ENCODE data around the gene ICOSLG. TPM values are rescaled to one million over a fixed set of nuclear protein-coding genes. Genes with fewer than 3 reads are reported as not detected.
"Not testable (repeated sequence)": the region's sequence is repeated elsewhere in the genome, so short reads cannot be mapped to it uniquely, and the experiment has no call there.

ICOSLG gene
- total RNA-seq (2022) (12.6 and 13.5 TPM in 2 replicates), Bru-seq, nascent RNA (percentile 4 among the genes with signal in this experiment), BruChase-seq, experiment 1, labeled RNA remaining after a 2-hour chase (percentile 10 among the genes with signal in this experiment), BruChase-seq, experiment 2, labeled RNA remaining after a 6-hour chase (percentile 5 among the genes with signal in this experiment)
- long read RNA-seq, partial matches to known transcripts: 0 of 1 reads
- long read RNA-seq, other reads (novel, unspliced or antisense): 1 of 1 reads

GRCh38 chr21:44240842-44241241 is at the start of gene ICOSLG:
ICOSLG (minus strand) TSS chr21:44240943; CDS start chr21:44240817, 126 bp downstream.
- H3K4me3 ChIP-seq (ENCODE audit: low read depth, low read length); H3K27ac Mint-ChIP-seq (ENCODE audit: unreplicated experiment); H3K27me3 Mint-ChIP-seq (ENCODE audit: insufficient read depth, unreplicated experiment); CTCF ChIA-PET; BruUV-seq (replicated peaks); H3K36me3 Mint-ChIP-seq (ENCODE audit: insufficient read depth, unreplicated experiment); H3K9me3 ChIP-seq; H3K9me3 Mint-ChIP-seq (ENCODE audit: unreplicated experiment); H3K36me3 ChIP-seq (ENCODE audit: control insufficient read depth, insufficient read depth, low read length); H3K4me1 Mint-ChIP-seq (ENCODE audit: low read depth, unreplicated experiment); POLR2A ChIA-PET; H3K4me3 Mint-ChIP-seq (ENCODE audit: unreplicated experiment); H3K27me3 ChIP-seq (replicated peaks; ENCODE audit: control insufficient read depth, insufficient read depth, low read length); intact Hi-C loops (cut with micrococcal nuclease; ENCODE audit: unreplicated experiment); H3K4me1 ChIP-seq; DNase-seq: not testable (repeated sequence)

GRCh38 chr21:44289381-44290010 is 48.8 kb upstream of the ICOSLG start:
- Mint-ChIP-seq H3K4me1 (ENCODE audit: low read depth, unreplicated experiment) (no peaks in the 10 kb centered on the region), H3K9me3 (ENCODE audit: unreplicated experiment) (no peaks in the 10 kb centered on the region), H3K4me3 (ENCODE audit: unreplicated experiment) (no peak overlapping the region), H3K36me3 (ENCODE audit: insufficient read depth, unreplicated experiment) (no peaks in the 10 kb centered on the region), H3K27me3 (ENCODE audit: insufficient read depth, unreplicated experiment) (no peaks in the 10 kb centered on the region), H3K27ac (ENCODE audit: unreplicated experiment) (no peak overlapping the region)
- no peak overlapping the region for H3K4me3 ChIP-seq (ENCODE audit: low read depth, low read length)
- no peak for DNase-seq
- no peaks in the 10 kb centered on the region for H3K36me3 ChIP-seq (ENCODE audit: control insufficient read depth, insufficient read depth, low read length)
- H3K4me1 ChIP-seq: no peaks in the 10 kb centered on the region
- CTCF ChIA-PET: no interaction called here
- no TSS peak for BruUV-seq (replicated peaks)
- POLR2A ChIA-PET: no interaction called here
- no peaks in the 10 kb centered on the region for H3K27me3 ChIP-seq (replicated peaks; ENCODE audit: control insufficient read depth, insufficient read depth, low read length)
- intact Hi-C loops (cut with micrococcal nuclease; ENCODE audit: unreplicated experiment): no loop called here
- TF ChIP-seq CTCF (IDR thresholded peaks at IDR 0.05; ENCODE audit: insufficient read depth in 1 of 2, low read depth in 1 of 2, low read length in 1 of 2, severe bottlenecking in 1 of 2, unreplicated experiment in 1 of 2): no peak
- H3K9me3 ChIP-seq: no peaks in the 10 kb centered on the region

GRCh38 chr21:44288251-44289110 is 47.7 kb upstream of the ICOSLG start:
- Mint-ChIP-seq H3K27ac (ENCODE audit: unreplicated experiment) (no peak overlapping the region), H3K4me1 (ENCODE audit: low read depth, unreplicated experiment) (no peaks in the 10 kb centered on the region), H3K4me3 (ENCODE audit: unreplicated experiment) (no peak overlapping the region), H3K9me3 (ENCODE audit: unreplicated experiment) (no peaks in the 10 kb centered on the region), H3K27me3 (ENCODE audit: insufficient read depth, unreplicated experiment) (no peaks in the 10 kb centered on the region), H3K36me3 (ENCODE audit: insufficient read depth, unreplicated experiment) (no peaks in the 10 kb centered on the region)
- Histone ChIP-seq H3K4me3 (ENCODE audit: low read depth, low read length) (no peak overlapping the region), H3K27me3 (replicated peaks; ENCODE audit: control insufficient read depth, insufficient read depth, low read length) (no peaks in the 10 kb centered on the region), H3K4me1 (no peaks in the 10 kb centered on the region), H3K36me3 (ENCODE audit: control insufficient read depth, insufficient read depth, low read length) (no peaks in the 10 kb centered on the region), H3K9me3 (no peaks in the 10 kb centered on the region)
- ChIA-PET POLR2A (no interaction called here), CTCF (no interaction called here)
- no TSS peak for BruUV-seq (replicated peaks)
- no peak for DNase-seq
- no peak for TF ChIP-seq CTCF (IDR thresholded peaks at IDR 0.05; ENCODE audit: insufficient read depth in 1 of 2, low read depth in 1 of 2, low read length in 1 of 2, severe bottlenecking in 1 of 2, unreplicated experiment in 1 of 2)
- intact Hi-C loops (cut with micrococcal nuclease; ENCODE audit: unreplicated experiment): no loop called here

Data from Caco-2 (cell line).